ENCODE measurements around the gene ATM. TPM values are rescaled to one million over a fixed set of nuclear protein-coding genes. Genes with fewer than 3 reads are reported as not detected.

The ATM gene
- total RNA-seq, 1 experiment from 2014 or later, result 529 TPM

DNA sequence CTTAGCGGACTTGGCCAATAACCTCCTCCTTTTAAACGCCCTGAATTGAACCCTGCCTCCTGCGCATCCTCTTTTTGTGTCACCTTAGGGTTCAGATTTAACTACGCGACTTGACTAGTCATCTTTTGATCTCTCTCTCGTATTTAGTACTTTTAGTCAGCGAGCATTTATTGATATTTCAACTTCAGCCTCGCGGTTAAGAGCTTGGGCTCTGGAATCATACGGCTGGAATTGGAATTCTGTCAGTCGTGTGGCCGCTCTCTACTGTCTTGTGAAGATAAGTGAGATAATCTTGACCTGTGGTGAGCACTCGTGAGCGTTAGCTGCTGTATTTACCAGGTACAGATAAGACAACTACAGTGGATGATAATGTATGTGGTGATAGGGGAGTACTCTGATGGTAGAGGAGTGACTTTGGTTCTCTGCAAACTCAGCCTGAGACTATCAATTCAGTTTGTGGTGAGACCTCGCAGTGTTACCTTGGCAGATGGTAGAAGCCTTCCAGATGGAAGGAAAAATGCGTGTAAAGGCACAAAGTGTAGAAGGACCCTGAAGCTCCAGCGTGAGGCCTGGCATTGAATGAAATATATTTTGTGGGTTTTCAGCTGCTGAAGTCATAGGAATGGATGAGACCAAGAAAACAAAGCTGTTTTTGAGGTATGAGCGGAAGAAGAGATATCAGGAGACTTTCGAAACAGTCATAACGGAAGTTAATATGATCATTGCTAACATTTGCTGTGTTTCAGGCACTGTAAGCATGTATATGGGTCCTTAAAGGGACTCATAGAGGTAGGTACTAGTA lies 682 bp downstream of the ATM start:
- Histone ChIP-seq H3K9me3 (ENCODE audit: low read length) (no peaks in the 10 kb centered on the region), H3K36me3 (ENCODE audit: insufficient read depth, low read length) (peaks cover 48% of the 10 kb centered on the region), H3K4me2 (ENCODE audit: low read depth, low read length, poor library complexity, severe bottlenecking) (peak overlapping the region; percentile 83), H3K79me2 (ENCODE audit: low read length) (peaks cover 95% of the 10 kb centered on the region), H3K9me2 (replicated peaks; ENCODE audit: insufficient read depth, low read length) (no peaks in the 10 kb centered on the region), H4K20me1 (ENCODE audit: insufficient read depth, low read depth, low read length) (peaks cover 36% of the 10 kb centered on the region), H3K4me1 (ENCODE audit: low read length) (peaks cover 55% of the 10 kb centered on the region), H3K27me3 (ENCODE audit: low read length) (no peaks in the 10 kb centered on the region), H3K9ac (ENCODE audit: low read length) (peak overlapping the region; percentile 81), H2AFZ (ENCODE audit: low read length) (peak overlapping the region; percentile 52; the same call in 1 of the 2 replicates), H3K4me3 (ENCODE audit: low read length) (peak overlapping the region; percentile 74), H3K27ac (ENCODE audit: low read length) (peak overlapping the region; percentile 87)
- peak; percentile 80 for DNase-seq

DNA sequence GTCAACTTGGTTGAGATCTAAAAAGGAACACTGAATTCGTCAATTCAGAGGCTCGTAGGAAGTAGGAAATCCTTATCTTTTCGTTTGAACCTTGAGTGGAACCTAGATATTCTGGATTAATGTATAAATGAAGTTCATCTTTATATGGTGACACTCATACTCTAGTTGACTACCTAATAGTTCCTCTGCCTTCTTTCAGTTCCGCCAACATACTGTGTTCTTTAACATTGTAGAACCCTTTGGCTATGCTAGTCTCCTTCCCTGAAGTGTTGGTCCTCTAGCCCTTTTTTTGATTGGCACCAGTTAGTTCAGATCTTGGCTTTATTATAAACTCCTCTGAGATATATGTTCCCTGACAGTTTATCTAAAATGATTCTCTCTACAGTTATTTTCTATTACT lies 1.5 kb downstream of the ATM start:
- peaks cover 30% of the 10 kb centered on the region for H4K20me1 ChIP-seq (ENCODE audit: insufficient read depth, low read depth, low read length)
- no peaks in the 10 kb centered on the region for H3K9me3 ChIP-seq (ENCODE audit: low read length)
- peak overlapping the region; percentile 87 for H3K27ac ChIP-seq (ENCODE audit: low read length)
- peaks cover 95% of the 10 kb centered on the region for H3K79me2 ChIP-seq (ENCODE audit: low read length)
- H2AFZ ChIP-seq (ENCODE audit: low read length), result no peak overlapping the region
- H3K4me3 ChIP-seq (ENCODE audit: low read length), result peak overlapping the region; percentile 74
- DNase-seq, result peak; percentile 77
- H3K36me3 ChIP-seq (ENCODE audit: insufficient read depth, low read length), result peaks cover 48% of the 10 kb centered on the region
- H3K4me2 ChIP-seq (ENCODE audit: low read depth, low read length, poor library complexity, severe bottlenecking), result peak overlapping the region; percentile 83
- no peaks in the 10 kb centered on the region for H3K27me3 ChIP-seq (ENCODE audit: low read length)
- peaks cover 50% of the 10 kb centered on the region for H3K4me1 ChIP-seq (ENCODE audit: low read length)
- H3K9me2 ChIP-seq (replicated peaks; ENCODE audit: insufficient read depth, low read length), result no peaks in the 10 kb centered on the region
- H3K9ac ChIP-seq (ENCODE audit: low read length), result peak overlapping the region; percentile 81

DNA sequence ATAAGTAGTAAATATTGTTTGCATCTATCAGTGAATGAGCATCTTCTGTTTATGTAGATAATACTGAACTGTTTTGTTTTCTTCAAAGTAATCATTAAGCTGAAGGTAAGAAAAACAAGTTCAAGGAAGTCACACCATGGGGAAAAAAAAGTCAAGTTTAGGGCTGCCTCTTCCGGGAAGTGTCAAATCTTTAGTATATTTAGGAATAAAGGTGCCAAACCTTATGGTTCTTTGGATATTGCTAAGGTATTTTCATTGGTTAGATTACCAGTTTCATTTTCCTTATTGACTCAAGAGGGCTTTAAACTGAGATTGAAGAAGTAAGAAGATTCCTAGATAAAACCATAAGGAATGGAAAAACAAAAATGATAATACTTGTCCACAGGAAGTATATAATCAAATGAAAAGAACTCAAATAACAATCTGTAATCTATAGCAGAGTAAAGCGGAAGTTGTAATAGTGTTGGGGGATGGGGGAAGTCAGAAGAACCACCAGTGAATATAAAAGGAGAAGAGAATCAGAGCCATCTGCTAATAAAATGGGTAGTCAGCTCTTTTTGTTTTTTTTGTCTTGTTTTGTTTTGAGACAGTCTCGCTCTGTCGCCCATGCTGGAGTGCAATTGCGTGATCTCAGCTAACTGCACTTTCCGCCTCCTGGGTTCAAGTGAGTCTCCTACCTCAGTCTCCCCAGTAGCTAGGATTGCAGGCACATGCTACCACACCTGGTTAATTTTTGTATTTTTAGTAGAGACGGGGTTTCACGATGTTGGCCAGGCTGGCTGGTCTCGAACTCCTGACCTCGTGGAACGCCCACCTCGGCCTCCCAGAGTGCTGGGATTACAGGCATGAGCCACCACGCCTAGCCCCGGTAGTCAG lies 2.3 kb downstream of the ATM start:
- Histone ChIP-seq H3K4me3 (ENCODE audit: low read length) (peak overlapping the region; percentile 74), H3K4me1 (ENCODE audit: low read length) (peaks cover 43% of the 10 kb centered on the region), H3K27me3 (ENCODE audit: low read length) (no peaks in the 10 kb centered on the region), H3K4me2 (ENCODE audit: low read depth, low read length, poor library complexity, severe bottlenecking) (peak overlapping the region; percentile 83), H3K36me3 (ENCODE audit: insufficient read depth, low read length) (peaks cover 48% of the 10 kb centered on the region), H3K79me2 (ENCODE audit: low read length) (peaks cover 95% of the 10 kb centered on the region), H3K27ac (ENCODE audit: low read length) (peak overlapping the region; percentile 87), H4K20me1 (ENCODE audit: insufficient read depth, low read depth, low read length) (peaks cover 22% of the 10 kb centered on the region), H3K9me2 (replicated peaks; ENCODE audit: insufficient read depth, low read length) (no peaks in the 10 kb centered on the region), H3K9me3 (ENCODE audit: low read length) (no peaks in the 10 kb centered on the region), H3K9ac (ENCODE audit: low read length) (peak overlapping the region; percentile 81), H2AFZ (ENCODE audit: low read length) (0 out of 2 replicates have a peak overlapping the region, but pooled peaks have one; percentile 11)
- peak; percentile 92 for DNase-seq

DNA sequence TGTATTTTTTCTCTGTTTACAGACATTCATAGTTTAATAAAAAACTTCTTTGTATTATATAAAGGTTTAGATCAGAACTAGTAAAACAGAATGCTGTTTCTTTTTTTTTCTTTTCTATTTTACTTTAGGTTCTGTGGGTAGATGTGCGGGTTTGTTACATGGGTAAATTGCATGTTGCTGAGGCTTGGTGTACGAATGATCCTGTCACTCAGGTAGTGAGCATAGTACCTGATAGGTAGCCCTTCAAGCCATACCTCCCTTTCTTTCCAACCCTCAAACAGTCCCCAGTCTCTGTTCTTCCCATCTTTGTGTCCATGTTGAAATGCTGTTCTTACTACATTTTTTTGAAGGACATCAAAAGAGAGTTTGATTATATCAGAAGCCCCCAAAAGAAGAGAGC lies 3.2 kb downstream of the ATM start:
- Histone ChIP-seq H3K9me2 (replicated peaks; ENCODE audit: insufficient read depth, low read length) (no peaks in the 10 kb centered on the region), H3K4me2 (ENCODE audit: low read depth, low read length, poor library complexity, severe bottlenecking) (peak overlapping the region; percentile 83), H3K27me3 (ENCODE audit: low read length) (no peaks in the 10 kb centered on the region), H3K79me2 (ENCODE audit: low read length) (peaks cover 95% of the 10 kb centered on the region), H3K4me1 (ENCODE audit: low read length) (peaks cover 34% of the 10 kb centered on the region), H3K9ac (ENCODE audit: low read length) (peak overlapping the region; percentile 1; the same call in 1 of the 2 replicates), H3K36me3 (ENCODE audit: insufficient read depth, low read length) (peaks cover 50% of the 10 kb centered on the region), H3K4me3 (ENCODE audit: low read length) (peak overlapping the region; percentile 2), H2AFZ (ENCODE audit: low read length) (no peak overlapping the region), H4K20me1 (ENCODE audit: insufficient read depth, low read depth, low read length) (peaks cover 14% of the 10 kb centered on the region), H3K9me3 (ENCODE audit: low read length) (no peaks in the 10 kb centered on the region), H3K27ac (ENCODE audit: low read length) (peak overlapping the region; percentile 87)
- DNase-seq, result no peak

DNA sequence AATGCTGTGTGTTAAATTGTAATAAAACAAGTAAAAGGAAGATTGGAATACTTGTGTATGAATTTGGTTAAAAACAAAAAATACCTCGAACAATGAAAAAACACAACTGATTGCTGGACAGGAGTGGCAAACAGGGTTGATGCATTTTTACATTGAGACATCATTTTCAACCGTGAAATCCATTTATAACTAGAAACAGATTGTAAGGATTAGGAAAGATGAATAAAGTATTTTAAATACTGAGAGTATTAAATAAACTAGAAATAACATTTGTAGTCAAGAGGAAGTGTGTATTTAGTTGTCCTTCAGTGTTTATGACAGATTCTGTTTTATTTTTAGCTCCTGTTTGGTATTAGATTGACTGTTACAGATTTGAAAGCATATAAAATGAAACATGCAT lies 5.4 kb downstream of the ATM start:
- Histone ChIP-seq H3K27ac (ENCODE audit: low read length) (peak overlapping the region; percentile 0; the same call in 1 of the 2 replicates), H2AFZ (ENCODE audit: low read length) (no peak overlapping the region), H3K9me2 (replicated peaks; ENCODE audit: insufficient read depth, low read length) (no peaks in the 10 kb centered on the region), H3K4me1 (ENCODE audit: low read length) (peaks cover 30% of the 10 kb centered on the region), H4K20me1 (ENCODE audit: insufficient read depth, low read depth, low read length) (peaks cover 5% of the 10 kb centered on the region; the same call in 1 of the 2 replicates), H3K9ac (ENCODE audit: low read length) (no peak overlapping the region), H3K4me3 (ENCODE audit: low read length) (no peak overlapping the region), H3K27me3 (ENCODE audit: low read length) (no peaks in the 10 kb centered on the region), H3K36me3 (ENCODE audit: insufficient read depth, low read length) (peaks cover 65% of the 10 kb centered on the region), H3K4me2 (ENCODE audit: low read depth, low read length, poor library complexity, severe bottlenecking) (no peak overlapping the region), H3K9me3 (ENCODE audit: low read length) (no peaks in the 10 kb centered on the region), H3K79me2 (ENCODE audit: low read length) (peaks cover 95% of the 10 kb centered on the region)
- no peak for DNase-seq

DNA sequence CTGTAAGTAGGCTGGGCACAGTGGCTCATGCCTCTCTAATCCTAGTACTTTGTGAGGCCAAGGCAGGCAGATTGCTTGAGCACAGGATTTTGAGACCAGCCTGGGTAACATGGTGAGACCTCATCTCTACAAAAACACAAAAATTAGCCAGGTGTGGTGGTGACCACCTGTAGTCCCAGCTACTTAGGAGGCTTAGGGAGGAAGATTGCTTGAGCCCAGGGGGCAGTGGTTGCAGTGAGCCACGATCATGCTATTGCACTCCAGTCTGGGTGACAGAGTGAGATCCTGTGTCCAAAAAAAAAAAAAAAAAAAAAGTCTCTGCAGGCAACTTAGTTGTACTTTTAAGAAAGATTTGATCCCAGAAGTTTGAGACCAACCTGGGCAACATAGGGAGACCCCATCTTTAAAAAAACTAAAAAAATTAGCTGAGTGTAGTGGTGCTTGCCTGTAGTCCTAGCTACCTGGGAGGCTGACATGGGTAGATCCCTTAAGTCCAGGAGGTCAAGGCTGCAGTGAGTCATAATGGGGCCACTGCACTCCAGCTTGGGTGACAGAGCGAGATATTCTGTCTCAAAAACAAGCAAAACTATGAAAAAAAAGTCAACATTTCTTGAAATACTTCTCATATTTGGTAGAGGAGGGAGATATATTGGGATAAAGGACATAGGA lies 10.5 kb downstream of the ATM start:
- H3K9me2 ChIP-seq (replicated peaks; ENCODE audit: insufficient read depth, low read length), result no peaks in the 10 kb centered on the region
- peaks cover 86% of the 10 kb centered on the region for H3K36me3 ChIP-seq (ENCODE audit: insufficient read depth, low read length)
- no peaks in the 10 kb centered on the region for H4K20me1 ChIP-seq (ENCODE audit: insufficient read depth, low read depth, low read length)
- no peak overlapping the region for H3K9ac ChIP-seq (ENCODE audit: low read length)
- no peak overlapping the region for H3K4me2 ChIP-seq (ENCODE audit: low read depth, low read length, poor library complexity, severe bottlenecking)
- no peak overlapping the region for H3K4me3 ChIP-seq (ENCODE audit: low read length)
- no peak for DNase-seq
- H3K4me1 ChIP-seq (ENCODE audit: low read length), result no peaks in the 10 kb centered on the region
- no peaks in the 10 kb centered on the region for H3K9me3 ChIP-seq (ENCODE audit: low read length)
- no peak overlapping the region for H3K27ac ChIP-seq (ENCODE audit: low read length)
- H3K79me2 ChIP-seq (ENCODE audit: low read length), result peaks cover 86% of the 10 kb centered on the region
- H3K27me3 ChIP-seq (ENCODE audit: low read length), result no peaks in the 10 kb centered on the region
- no peak overlapping the region for H2AFZ ChIP-seq (ENCODE audit: low read length)

DNA sequence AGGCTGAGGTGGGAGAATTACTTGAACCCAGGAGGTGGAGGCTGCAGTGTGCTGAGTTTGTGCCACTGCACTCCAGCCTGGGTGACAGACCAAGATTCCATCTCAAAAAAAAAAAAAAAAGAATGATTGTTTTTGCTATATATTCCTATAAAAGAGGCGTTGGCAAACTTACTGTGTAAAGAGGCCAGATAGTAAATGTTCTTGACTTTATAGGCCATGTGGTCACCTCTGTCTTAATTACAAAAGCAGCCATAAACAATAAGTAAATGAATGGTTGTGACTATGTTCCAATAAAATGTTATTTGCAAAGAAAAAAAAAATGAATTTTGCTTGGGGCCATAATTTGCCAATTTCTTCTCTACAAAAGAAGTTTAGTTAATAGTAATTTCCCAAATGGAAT lies 12.3 kb downstream of the ATM start:
- Histone ChIP-seq H3K4me3 (ENCODE audit: low read length) (no peak overlapping the region), H4K20me1 (ENCODE audit: insufficient read depth, low read depth, low read length) (no peaks in the 10 kb centered on the region), H3K79me2 (ENCODE audit: low read length) (peaks cover 80% of the 10 kb centered on the region), H3K27me3 (ENCODE audit: low read length) (no peaks in the 10 kb centered on the region), H3K9me2 (replicated peaks; ENCODE audit: insufficient read depth, low read length) (no peaks in the 10 kb centered on the region), H3K9me3 (ENCODE audit: low read length) (no peaks in the 10 kb centered on the region), H3K27ac (ENCODE audit: low read length) (no peak overlapping the region), H3K36me3 (ENCODE audit: insufficient read depth, low read length) (peaks cover 85% of the 10 kb centered on the region), H3K4me1 (ENCODE audit: low read length) (no peaks in the 10 kb centered on the region), H3K9ac (ENCODE audit: low read length) (no peak overlapping the region), H3K4me2 (ENCODE audit: low read depth, low read length, poor library complexity, severe bottlenecking) (no peak overlapping the region), H2AFZ (ENCODE audit: low read length) (no peak overlapping the region)
- no peak for DNase-seq

Data from Karpas-422 (cell line).